Stimulated activated CD8-positive, alpha-beta memory T cell treated with anti-CD3 and anti-CD28 coated beads, Interleukin-15, amount 100 ng/mL, for 4 hours (primary cell): Measurements from ENCODE around the gene PDE1C.

Experiments
- DNase-seq, 2 donors: peaks; one replicate each; pipeline ENCODE4 v3.0.0-alpha.2; 2020; ENCODE audit warnings: low read depth in 2 of 2

The PDE1C gene

GRCh38 chr7:31893365-31893764 lies 176.8 kb downstream of the PDE1C start:
- no peak for DNase-seq

GRCh38 chr7:31892099-31892829 lies 177.9 kb downstream of the PDE1C start:
- no peak for DNase-seq

GRCh38 chr7:31890766-31891165 lies 179.4 kb downstream of the PDE1C start:
- no peak for DNase-seq

GRCh38 chr7:31890198-31890597 lies 180.0 kb downstream of the PDE1C start:
- no peak for DNase-seq

GRCh38 chr7:31887006-31887405 lies 183.2 kb downstream of the PDE1C start:
- no peak for DNase-seq

GRCh38 chr7:31885171-31885570 lies 185.0 kb downstream of the PDE1C start:
- no peak for DNase-seq

GRCh38 chr7:31883761-31884164 lies 186.4 kb downstream of the PDE1C start:
- DNase-seq, result no peak

- no peak for DNase-seq
Measured at GRCh38 chr7:31882187-31882586, 188.0 kb downstream of the PDE1C start.

- no peak for DNase-seq
Measured at GRCh38 chr7:31878875-31879274, 191.3 kb downstream of the PDE1C start.

GRCh38 chr7:31875424-31875823 lies 194.8 kb downstream of the PDE1C start:
- DNase-seq, result no peak

- no peak for DNase-seq
Measured at GRCh38 chr7:31874631-31875386, 195.4 kb downstream of the PDE1C start.

GRCh38 chr7:31873816-31874597 lies 196.2 kb downstream of the PDE1C start:
- no peak for DNase-seq

GRCh38 chr7:31872545-31873370 lies 197.4 kb downstream of the PDE1C start:
- no peak for DNase-seq

- no peak for DNase-seq
Measured at GRCh38 chr7:31864646-31865045, 205.6 kb downstream of the PDE1C start.

GRCh38 chr7:31860925-31861324 lies 209.3 kb downstream of the PDE1C start:
- no peak for DNase-seq

GRCh38 chr7:31858055-31858454 lies 212.2 kb downstream of the PDE1C start:
- no peak for DNase-seq

- DNase-seq, result no peak
Measured at GRCh38 chr7:31857172-31857571, 213.0 kb downstream of the PDE1C start.

GRCh38 chr7:31856337-31856736 lies 213.9 kb downstream of the PDE1C start:
- DNase-seq, result no peak

GRCh38 chr7:31855530-31855929 lies 214.7 kb downstream of the PDE1C start:
- DNase-seq, result no peak

GRCh38 chr7:31853380-31853779 lies 216.8 kb downstream of the PDE1C start:
- no peak for DNase-seq

GRCh38 chr7:31852462-31852861 lies 217.7 kb downstream of the PDE1C start:
- no peak for DNase-seq

- DNase-seq, result no peak
Measured at GRCh38 chr7:31851119-31851518, 219.1 kb downstream of the PDE1C start.
